ENCODE measurements around the gene PAOX. TPM values are rescaled to one million over a fixed set of nuclear protein-coding genes. Genes with fewer than 3 reads are reported as not detected.

PAOX gene
- total RNA-seq, 1 experiment from 2014 or later: 6.7 TPM

DNA sequence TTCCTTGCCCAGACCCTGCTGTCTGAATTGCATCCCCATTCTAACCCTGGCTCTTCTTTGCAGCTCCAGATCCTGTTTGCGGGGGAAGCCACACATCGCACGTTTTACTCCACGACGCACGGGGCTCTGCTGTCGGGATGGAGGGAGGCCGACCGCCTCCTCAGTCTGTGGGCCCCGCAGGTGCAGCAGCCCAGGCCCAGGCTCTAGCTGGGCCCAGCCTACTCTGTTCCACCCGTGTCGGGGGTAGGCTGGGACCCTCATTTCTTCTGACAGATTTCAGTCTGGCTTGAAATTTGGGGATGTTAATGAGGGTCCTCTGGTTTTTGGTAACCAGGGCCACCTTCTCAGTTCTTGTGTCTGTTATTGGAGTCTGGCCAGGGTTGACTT is 12.2 kb downstream of the PAOX start:
- H3K4me1 ChIP-seq: 0 out of 2 replicates have a peak, but pooled peaks cover 4% of the 10 kb centered on the region
- no peak overlapping the region for H3K4me3 ChIP-seq (ENCODE audit: low read depth, low read length)
- no peaks in the 10 kb centered on the region for H3K9me3 ChIP-seq
- no peak overlapping the region for H3K4me3 Mint-ChIP-seq (ENCODE audit: unreplicated experiment)
- no peaks in the 10 kb centered on the region for H3K27me3 Mint-ChIP-seq (ENCODE audit: insufficient read depth, unreplicated experiment)
- H3K27ac Mint-ChIP-seq (ENCODE audit: unreplicated experiment): no peak overlapping the region
- H3K36me3 Mint-ChIP-seq (ENCODE audit: insufficient read depth, unreplicated experiment): peaks cover 23% of the 10 kb centered on the region
- CTCF ChIA-PET: no interaction called here
- POLR2A ChIA-PET: no interaction called here
- H3K27me3 ChIP-seq (replicated peaks; ENCODE audit: control insufficient read depth, insufficient read depth, low read length): no peaks in the 10 kb centered on the region
- H3K9me3 Mint-ChIP-seq (ENCODE audit: unreplicated experiment): no peaks in the 10 kb centered on the region
- TF ChIP-seq, protein P1, sequence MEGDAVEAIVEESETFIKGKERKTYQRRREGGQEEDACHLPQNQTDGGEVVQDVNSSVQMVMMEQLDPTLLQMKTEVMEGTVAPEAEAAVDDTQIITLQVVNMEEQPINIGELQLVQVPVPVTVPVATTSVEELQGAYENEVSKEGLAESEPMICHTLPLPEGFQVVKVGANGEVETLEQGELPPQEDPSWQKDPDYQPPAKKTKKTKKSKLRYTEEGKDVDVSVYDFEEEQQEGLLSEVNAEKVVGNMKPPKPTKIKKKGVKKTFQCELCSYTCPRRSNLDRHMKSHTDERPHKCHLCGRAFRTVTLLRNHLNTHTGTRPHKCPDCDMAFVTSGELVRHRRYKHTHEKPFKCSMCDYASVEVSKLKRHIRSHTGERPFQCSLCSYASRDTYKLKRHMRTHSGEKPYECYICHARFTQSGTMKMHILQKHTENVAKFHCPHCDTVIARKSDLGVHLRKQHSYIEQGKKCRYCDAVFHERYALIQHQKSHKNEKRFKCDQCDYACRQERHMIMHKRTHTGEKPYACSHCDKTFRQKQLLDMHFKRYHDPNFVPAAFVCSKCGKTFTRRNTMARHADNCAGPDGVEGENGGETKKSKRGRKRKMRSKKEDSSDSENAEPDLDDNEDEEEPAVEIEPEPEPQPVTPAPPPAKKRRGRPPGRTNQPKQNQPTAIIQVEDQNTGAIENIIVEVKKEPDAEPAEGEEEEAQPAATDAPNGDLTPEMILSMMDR (IDR thresholded peaks at IDR 0.05; ENCODE audit: insufficient read depth in 1 of 2, low read depth in 1 of 2, low read length in 1 of 2, severe bottlenecking in 1 of 2, unreplicated experiment in 1 of 2): no peak
- intact Hi-C loops (cut with micrococcal nuclease; ENCODE audit: unreplicated experiment): loop anchor here (5.0 kb wide), 1 partner anchor 64 kb away; no protein-coding TSS in a partner anchor
- BruUV-seq (replicated peaks): no TSS peak
- peaks cover 1% of the 10 kb centered on the region; the same call in 1 of the 2 replicates for H3K36me3 ChIP-seq (ENCODE audit: control insufficient read depth, insufficient read depth, low read length)
- peak in 1 of 2 experiments; percentile 10 for DNase-seq
- no peaks in the 10 kb centered on the region for H3K4me1 Mint-ChIP-seq (ENCODE audit: low read depth, unreplicated experiment)

GRCh38 chr10:133391761-133392518 is 12.9 kb downstream of the PAOX start:
- Histone ChIP-seq H3K27me3 (replicated peaks; ENCODE audit: control insufficient read depth, insufficient read depth, low read length) (no peaks in the 10 kb centered on the region), H3K4me1 (0 out of 2 replicates have a peak, but pooled peaks cover 4% of the 10 kb centered on the region), H3K4me3 (ENCODE audit: low read depth, low read length) (no peak overlapping the region), H3K36me3 (ENCODE audit: control insufficient read depth, insufficient read depth, low read length) (peaks cover 1% of the 10 kb centered on the region; the same call in 1 of the 2 replicates), H3K9me3 (no peaks in the 10 kb centered on the region)
- Mint-ChIP-seq H3K4me3 (ENCODE audit: unreplicated experiment) (no peak overlapping the region), H3K4me1 (ENCODE audit: low read depth, unreplicated experiment) (no peaks in the 10 kb centered on the region), H3K27me3 (ENCODE audit: insufficient read depth, unreplicated experiment) (no peaks in the 10 kb centered on the region), H3K27ac (ENCODE audit: unreplicated experiment) (no peak overlapping the region), H3K36me3 (ENCODE audit: insufficient read depth, unreplicated experiment) (peaks cover 26% of the 10 kb centered on the region), H3K9me3 (ENCODE audit: unreplicated experiment) (no peaks in the 10 kb centered on the region)
- DNase-seq: peak in 1 of 2 experiments; percentile 31
- TF ChIP-seq, protein P1 (IDR thresholded peaks at IDR 0.05; ENCODE audit: insufficient read depth in 1 of 2, low read depth in 1 of 2, low read length in 1 of 2, severe bottlenecking in 1 of 2, unreplicated experiment in 1 of 2): no peak
- no TSS peak for BruUV-seq (replicated peaks)
- ChIA-PET CTCF (no interaction called here), POLR2A (no interaction called here)
- intact Hi-C loops (cut with micrococcal nuclease; ENCODE audit: unreplicated experiment): loop anchor here (5.0 kb wide), 1 partner anchor 65 kb away; no protein-coding TSS in a partner anchor

- Mint-ChIP-seq H3K4me1 (ENCODE audit: low read depth, unreplicated experiment) (no peaks in the 10 kb centered on the region), H3K9me3 (ENCODE audit: unreplicated experiment) (no peaks in the 10 kb centered on the region), H3K27ac (ENCODE audit: unreplicated experiment) (peak overlapping the region; percentile 86), H3K4me3 (ENCODE audit: unreplicated experiment) (peak overlapping the region; percentile 81), H3K27me3 (ENCODE audit: insufficient read depth, unreplicated experiment) (no peaks in the 10 kb centered on the region), H3K36me3 (ENCODE audit: insufficient read depth, unreplicated experiment) (peaks cover 42% of the 10 kb centered on the region)
- intact Hi-C loops (cut with micrococcal nuclease; ENCODE audit: unreplicated experiment): loop anchor here (1.0 to 5.0 kb wide), 4 partner anchors 15 to 84 kb away; no protein-coding TSS in a partner anchor
- Histone ChIP-seq H3K27me3 (replicated peaks; ENCODE audit: control insufficient read depth, insufficient read depth, low read length) (no peaks in the 10 kb centered on the region), H3K9me3 (no peaks in the 10 kb centered on the region), H3K36me3 (ENCODE audit: control insufficient read depth, insufficient read depth, low read length) (peaks cover 1% of the 10 kb centered on the region), H3K4me3 (ENCODE audit: low read depth, low read length) (peak overlapping the region; percentile 23), H3K4me1 (0 out of 2 replicates have a peak, but pooled peaks cover 4% of the 10 kb centered on the region)
- ChIA-PET POLR2A (interaction anchor here (1.0 kb wide), 1 partner anchor 15 kb away, joined by 4 read pairs; the partner anchor contains the start of gene PAOX), CTCF (no interaction called here)
- BruUV-seq (replicated peaks): TSS peak; percentile 88
- no peak for DNase-seq
- TF ChIP-seq, protein P1 (IDR thresholded peaks at IDR 0.05; ENCODE audit: insufficient read depth in 1 of 2, low read depth in 1 of 2, low read length in 1 of 2, severe bottlenecking in 1 of 2, unreplicated experiment in 1 of 2): no peak
Observed at GRCh38 chr10:133393401-133394063, 14.5 kb downstream of the PAOX start.
